B cell (primary cell): ENCODE results near the gene NPTN. TPM values are rescaled to one million over a fixed set of nuclear protein-coding genes. Genes with fewer than 3 reads are reported as not detected.
A peak's percentile ranks its signal among the peaks of the same experiment; 100 is the strongest.

ENCODE experiments used
- ATAC-seq: fragments of 200-7000 bp; cut with Tn5 transposase; one replicate; pipeline ENCODE4 v1.10.0; 2021; ENCODE audit warnings: low read depth, mild to moderate bottlenecking, moderate number of reproducible peaks, moderate library complexity
- CTCF ChIA-PET: fragments of 350-600 bp; sonication (Branson Sonifier 250); formaldehyde crosslinking; loops from one replicate; lab custom pipeline; 2021; ENCODE audit warnings: antibody characterized with exemption, inconsistent platforms; lab: Charles Lee
- POLR2A ChIA-PET: fragments of 350-600 bp; sonication (Branson Sonifier 250); formaldehyde crosslinking; loops from one replicate; lab custom pipeline; 2021; ENCODE audit warnings: antibody characterized with exemption; lab: Charles Lee
- DNase-seq: peaks from one replicate; pipeline ENCODE4 v3.0.0; 2013
- H2AFZ ChIP-seq: 2 replicates; pipeline ENCODE4 v1.6.1; 2012; ENCODE audit warnings: mild to moderate bottlenecking, low read depth, low read length; ENCODE audit not compliant: insufficient read depth, poor library complexity, severe bottlenecking
- H3K27ac ChIP-seq, 2 donors: 1 replicate in 1 of 2; 2 replicates in 1 of 2; pipeline ENCODE4 v1.5.1; 2012 to 2013; ENCODE audit warnings: low read length in 2 of 2, mild to moderate bottlenecking in 2 of 2, moderate library complexity in 1 of 2
- H3K27me3 ChIP-seq, 4 experiments: fragments of 200-600 bp in 1 of 4; sonication (generic) in 1 of 4; replicated peaks in 1 of 4; 1 replicate in 2 of 4; 2 replicates in 2 of 4; pipeline versions ENCODE4 v1.6.1 to v1.7.0; 2013 to 2016; ENCODE audit warnings: low read length in 3 of 4, mild to moderate bottlenecking in 2 of 4, mixed read lengths in 1 of 4, moderate library complexity in 1 of 4; ENCODE audit not compliant: insufficient read depth in 4 of 4, control insufficient read depth in 3 of 4; ENCODE audit errors: control extremely low read depth in 1 of 4
- H3K36me3 ChIP-seq, 2 experiments: replicated peaks in 1 of 2; 1 replicate in 1 of 2; 2 replicates in 1 of 2; pipeline versions ENCODE4 v1.6.1 to v1.7.1; 2013; ENCODE audit warnings: low read length in 1 of 2; ENCODE audit not compliant: insufficient read depth in 2 of 2, control insufficient read depth in 1 of 2; ENCODE audit errors: control extremely low read depth in 1 of 2, extremely low read depth in 1 of 2
- H3K4me1 ChIP-seq, 2 donors: fragments of 200-600 bp in 1 of 2; sonication (generic) in 1 of 2; 1 replicate in 1 of 2; 2 replicates in 1 of 2; pipeline versions ENCODE4 v1.5.1 to v1.6.1; 2013 to 2017; ENCODE audit warnings: low read length in 2 of 2; ENCODE audit not compliant: control insufficient read depth in 2 of 2, insufficient read depth in 2 of 2
- H3K4me2 ChIP-seq: replicated peaks from 2 replicates; pipeline ENCODE3; 2012; ENCODE audit warnings: mild to moderate bottlenecking, low read depth, low read length; ENCODE audit not compliant: poor library complexity, severe bottlenecking
- H3K4me3 ChIP-seq, 5 experiments: fragments of 200-600 bp in 1 of 5; sonication (generic) in 1 of 5; 1 replicate in 3 of 5; 2 replicates in 2 of 5; pipeline versions ENCODE4 v1.5.1 to v1.7.0; 2011 to 2016; ENCODE audit warnings: low read length in 4 of 5, mild to moderate bottlenecking in 4 of 5, low read depth in 2 of 5, control low read depth in 1 of 5, moderate library complexity in 1 of 5; ENCODE audit not compliant: insufficient read depth in 1 of 5; ENCODE audit errors: control extremely low read depth in 1 of 5, extremely low read depth in 1 of 5
- H3K79me2 ChIP-seq: fragments of 200-600 bp; sonication (generic); one replicate; pipeline ENCODE4 v1.6.0; 2016; ENCODE audit warnings: low read length; ENCODE audit not compliant: control insufficient read depth, insufficient read depth
- H3K9ac ChIP-seq: fragments of 200-600 bp; sonication (generic); 2 replicates; pipeline ENCODE4 v1.6.1; 2017; ENCODE audit warnings: mild to moderate bottlenecking, low read length, moderate library complexity
- H3K9me3 ChIP-seq, 3 donors: one replicate each; pipeline versions ENCODE4 v1.6.1 to v1.7.1; 2013; ENCODE audit warnings: low read length in 2 of 3; ENCODE audit not compliant: control insufficient read depth in 2 of 3, insufficient read depth in 1 of 3; ENCODE audit errors: control extremely low read depth in 1 of 3
- H4K20me1 ChIP-seq: 2 replicates; pipeline ENCODE4 v1.6.0; 2012; ENCODE audit warnings: mild to moderate bottlenecking, low read length; ENCODE audit not compliant: insufficient read depth, control insufficient read depth, poor library complexity, severe bottlenecking
- H3K27ac Mint-ChIP-seq: one replicate; pipeline ENCODE4 v1.8.0; 2021; ENCODE audit warnings: mixed read lengths
- H3K27me3 Mint-ChIP-seq: one replicate; pipeline ENCODE4 v1.8.0; 2021; ENCODE audit warnings: mixed read lengths
- H3K4me1 Mint-ChIP-seq: one replicate; pipeline ENCODE4 v1.8.0; 2021; ENCODE audit warnings: mixed read lengths
- H3K4me3 Mint-ChIP-seq: one replicate; pipeline ENCODE4 v1.8.0; 2021; ENCODE audit warnings: mixed read lengths
- H3K9me3 Mint-ChIP-seq: one replicate; pipeline ENCODE4 v1.8.0; 2022; ENCODE audit warnings: mixed read lengths; ENCODE audit not compliant: insufficient read depth
- EZH2 ChIP-seq: IDR thresholded peaks from 2 replicates; pipeline ENCODE4 v1.6.1; 2012; ENCODE audit warnings: borderline replicate concordance, low read depth, mild to moderate bottlenecking, moderate library complexity, low read length; ENCODE audit not compliant: insufficient read depth, poor library complexity, severe bottlenecking
- WGBS: methylation state at CpG from one replicate; pipeline ENCODE4 v1.1.5; 2013; ENCODE audit warnings: missing lambda C conversion rate; ENCODE audit not compliant: insufficient coverage; 5-methylcytosine and 5-hydroxymethylcytosine counted together
- intact Hi-C: fragments of 100-400 bp; cut with micrococcal nuclease; formaldehyde crosslinking; loops from one replicate; pipeline ENCODE4 v1.10.0; 2022
- polyA plus RNA-seq: library from polyadenylated mRNA; depleted of rRNA; stranded (reverse); fragments of >200 nt; gene quantifications from 2 replicates; pipeline ENCODE4 v1.2.3, GENCODE V29; 2012
- total RNA-seq, 2 donors: library from RNA; stranded (reverse); fragments of 120-200 nt in 1 of 2; gene quantifications; 1 replicate in 1 of 2; 2 replicates in 1 of 2; pipeline versions ENCODE4 v1.2.3 to v1.2.4, GENCODE V29; 2013 to 2022
- TF ChIP-seq, protein P1 (sequence below): fragments of 200-600 bp; IDR thresholded peaks from one replicate; pipeline ENCODE4 v1.8.0; 2022; ENCODE audit warnings: antibody characterized with exemption, mild to moderate bottlenecking

NPTN gene
- total and polyA plus RNA-seq, 2 donors (not counting 1 experiment from before 2014, with no cell fraction given), result 23.5 to 40.5 TPM

DNA sequence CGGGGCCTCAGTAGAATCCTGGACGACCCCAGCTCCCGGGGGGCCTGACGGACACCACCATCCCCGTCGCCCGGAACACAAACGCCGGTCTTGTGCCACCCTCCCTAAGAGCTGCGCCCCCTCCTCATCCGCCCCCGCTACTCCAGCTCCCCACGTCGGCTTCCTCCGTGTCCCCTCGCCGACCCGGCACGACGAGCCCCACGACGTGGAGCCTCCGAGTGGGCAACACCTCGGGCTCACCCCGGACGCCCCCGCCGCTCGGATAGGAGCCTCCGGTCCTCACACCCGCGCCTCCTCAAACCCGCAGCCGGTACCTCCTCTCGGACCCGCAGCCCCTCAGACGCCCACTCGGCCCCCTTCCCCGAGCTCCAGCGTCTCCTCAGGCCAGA, 525 bp downstream of the NPTN start:
- peak overlapping the region; percentile 95 for H3K4me2 ChIP-seq
- WGBS, result under 1% methylated on average over 40 of the region's 40 CpGs
- CTCF ChIA-PET, result interaction anchor here (1.9 to 6.1 kb wide), 2 partner anchors 67 to 71 kb away, joined by 6 to 81 read pairs; no protein-coding TSS in a partner anchor
- Mint-ChIP-seq H3K27ac (peak overlapping the region; percentile 76), H3K27me3 (no peaks in the 10 kb centered on the region), H3K9me3 (peaks cover 5% of the 10 kb centered on the region), H3K4me1 (peaks cover 60% of the 10 kb centered on the region), H3K4me3 (peak overlapping the region; percentile 87)
- peaks cover 0 to 16% (median 2%) of the 10 kb centered on the region in 3 donors for H3K9me3 ChIP-seq
- ATAC-seq (no peak), DNase-seq (peak; percentile 46)
- intact Hi-C loops, result loop anchor here (5.0 to 10.0 kb wide), 5 partner anchors 578 to 1258 kb away; partner anchors contain the start of genes ARID3B, ARIH1, BBS4 and HEXA
- peak overlapping the region; percentile 41 to 85 (median 76) for H3K4me3 ChIP-seq
- H4K20me1 ChIP-seq, result peaks cover 29% of the 10 kb centered on the region
- H3K27me3 ChIP-seq, result peaks cover 0 to 3% (median 0%) of the 10 kb centered on the region in 4 experiments
- H3K4me1 ChIP-seq, result peaks cover 32 to 34% of the 10 kb centered on the region in 2 donors
- H2AFZ ChIP-seq, result peak overlapping the region; percentile 65
- H3K36me3 ChIP-seq, result no peaks in the 10 kb centered on the region
- H3K27ac ChIP-seq, result peak overlapping the region in 1 of 2 donors; percentile 72
- H3K79me2 ChIP-seq, result peaks cover 49% of the 10 kb centered on the region
- H3K9ac ChIP-seq, result peak overlapping the region; percentile 82
- POLR2A ChIA-PET, result interaction anchor here (0.6 kb wide), 1 partner anchor 913 kb away, joined by 4 read pairs; no protein-coding TSS in a partner anchor
- TF ChIP-seq, protein P1, sequence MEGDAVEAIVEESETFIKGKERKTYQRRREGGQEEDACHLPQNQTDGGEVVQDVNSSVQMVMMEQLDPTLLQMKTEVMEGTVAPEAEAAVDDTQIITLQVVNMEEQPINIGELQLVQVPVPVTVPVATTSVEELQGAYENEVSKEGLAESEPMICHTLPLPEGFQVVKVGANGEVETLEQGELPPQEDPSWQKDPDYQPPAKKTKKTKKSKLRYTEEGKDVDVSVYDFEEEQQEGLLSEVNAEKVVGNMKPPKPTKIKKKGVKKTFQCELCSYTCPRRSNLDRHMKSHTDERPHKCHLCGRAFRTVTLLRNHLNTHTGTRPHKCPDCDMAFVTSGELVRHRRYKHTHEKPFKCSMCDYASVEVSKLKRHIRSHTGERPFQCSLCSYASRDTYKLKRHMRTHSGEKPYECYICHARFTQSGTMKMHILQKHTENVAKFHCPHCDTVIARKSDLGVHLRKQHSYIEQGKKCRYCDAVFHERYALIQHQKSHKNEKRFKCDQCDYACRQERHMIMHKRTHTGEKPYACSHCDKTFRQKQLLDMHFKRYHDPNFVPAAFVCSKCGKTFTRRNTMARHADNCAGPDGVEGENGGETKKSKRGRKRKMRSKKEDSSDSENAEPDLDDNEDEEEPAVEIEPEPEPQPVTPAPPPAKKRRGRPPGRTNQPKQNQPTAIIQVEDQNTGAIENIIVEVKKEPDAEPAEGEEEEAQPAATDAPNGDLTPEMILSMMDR, result no peak

- H4K20me1 ChIP-seq, result peaks cover 29% of the 10 kb centered on the region
- peak; percentile 19 for DNase-seq
- peak overlapping the region; percentile 82 for H3K9ac ChIP-seq
- no peak for TF ChIP-seq EZH2
- TF ChIP-seq, protein P1, result no peak
- ChIA-PET CTCF (interaction anchor here (1.9 to 6.1 kb wide), 2 partner anchors 67 to 70 kb away, joined by 6 to 81 read pairs; no protein-coding TSS in a partner anchor), POLR2A (interaction anchor here (0.6 kb wide), 1 partner anchor 913 kb away, joined by 4 read pairs; no protein-coding TSS in a partner anchor)
- no peak for ATAC-seq
- peaks cover 4% of the 10 kb centered on the region for H3K9me3 Mint-ChIP-seq
- H3K9me3 ChIP-seq, result peaks cover 0 to 16% (median 2%) of the 10 kb centered on the region in 3 donors
- H3K27me3 ChIP-seq, result no peaks in the 10 kb centered on the region
- intact Hi-C loops, result loop anchor here (5.0 to 10.0 kb wide), 5 partner anchors 577 to 1257 kb away; partner anchors contain the start of genes ARID3B, ARIH1, BBS4 and HEXA
- peak overlapping the region; percentile 95 for H3K4me2 ChIP-seq
- no peaks in the 10 kb centered on the region for H3K36me3 ChIP-seq
- H3K27ac ChIP-seq, result peak overlapping the region in 1 of 2 donors; percentile 72
- no peaks in the 10 kb centered on the region for H3K27me3 Mint-ChIP-seq
- peaks cover 32 to 34% of the 10 kb centered on the region in 2 donors for H3K4me1 ChIP-seq
- H3K79me2 ChIP-seq, result peaks cover 54% of the 10 kb centered on the region
- peak overlapping the region; percentile 87 for H3K4me3 Mint-ChIP-seq
- peak overlapping the region; percentile 41 to 85 (median 76) for H3K4me3 ChIP-seq
- H3K27ac Mint-ChIP-seq, result peak overlapping the region; percentile 76
- H3K4me1 Mint-ChIP-seq, result peaks cover 59% of the 10 kb centered on the region
- WGBS, result 3% methylated on average over 6 of the region's 6 CpGs
- H2AFZ ChIP-seq, result peak overlapping the region; percentile 65
Measured at GRCh38 chr15:73631915-73632669, 1.1 kb downstream of the NPTN start.
